Measurements from ENCODE around the gene SLC51B.

- TF ChIP-seq YY1 (IDR thresholded peaks at IDR 0.05; ENCODE audit: extremely low read depth, insufficient replicate concordance, low read depth, low read length) (no peak), CTCF (IDR thresholded peaks at IDR 0.05 in 2 of 3, conservative IDR thresholded peaks at IDR 0.05 in 1 of 3; ENCODE audit: borderline replicate concordance in 1 of 3, insufficient read depth in 1 of 3, low read depth in 2 of 3, low read length in 2 of 3) (no peak)
Observed at GRCh38 chr15:65091946-65092770, 47.0 kb downstream of the SLC51B start.

Data from HCT116 (cell line).